Right lobe of liver (tissue), 6 donors: Measurements from ENCODE around the gene ODF2. TPM values are rescaled to one million over a fixed set of nuclear protein-coding genes. Genes with fewer than 3 reads are reported as not detected.
"Not testable (repeated sequence)": the region's sequence is repeated elsewhere in the genome, so short reads cannot be mapped to it uniquely, and the experiment has no call there.

Experiments
- ATAC-seq, 4 donors: fragments of 200-7000 bp; cut with Tn5 transposase; one replicate each; pipeline ENCODE4 v1.9.1; 2020; ENCODE audit warnings: mild to moderate bottlenecking in 4 of 4, moderate library complexity in 4 of 4
- DNase-seq, 3 donors: peaks; one replicate each; pipeline ENCODE4 v3.0.0-alpha.2; 2020
- H3K27ac ChIP-seq, 3 donors: fragments of 200-600 bp; one replicate each; pipeline ENCODE4 v1.8.0; 2022
- H3K27me3 ChIP-seq, 2 donors: fragments of 200-600 bp; one replicate each; pipeline ENCODE4 v1.8.0; 2022
- H3K36me3 ChIP-seq, 4 donors: fragments of 200-600 bp; sonication (generic) in 1 of 4; one replicate each; pipeline versions ENCODE4 v1.5.1 to v1.8.0; 2017 to 2022; ENCODE audit warnings: control low read depth in 1 of 4
- H3K4me1 ChIP-seq, 4 donors: fragments of 200-600 bp; sonication (generic) in 1 of 4; one replicate each; pipeline versions ENCODE4 v1.5.1 to v1.8.0; 2017 to 2022; ENCODE audit warnings: control low read depth in 1 of 4
- H3K4me3 ChIP-seq, 3 donors: fragments of 200-600 bp; one replicate each; pipeline ENCODE4 v1.8.0; 2022
- H3K9me3 ChIP-seq, 4 donors: fragments of 200-600 bp; sonication (generic) in 1 of 4; one replicate each; pipeline versions ENCODE4 v1.5.1 to v1.8.0; 2017 to 2022; ENCODE audit warnings: control low read depth in 1 of 4
- POLR2A ChIP-seq: fragments of 450-650 bp; IDR thresholded peaks from one replicate; pipeline ENCODE4 v1.6.1; 2017; ENCODE audit warnings: antibody characterized with exemption, mild to moderate bottlenecking
- WGBS: methylation state at CpG from one replicate; pipeline ENCODE4 v1.1.6; 2018; ENCODE audit warnings: low coverage, low lambda C conversion rate; ENCODE audit not compliant: insufficient coverage; ENCODE audit errors: missing lambda C conversion rate; 5-methylcytosine and 5-hydroxymethylcytosine counted together
- intact Hi-C, 2 donors: fragments of 100-400 bp; cut with DNase I; formaldehyde crosslinking; loops; one replicate each; pipeline versions ENCODE4 v1.11.2 to v1.14.1; 2022
- total RNA-seq, 6 experiments: library from RNA; depleted of rRNA in 2 of 6; stranded (reverse); fragments of >200 nt in 2 of 6; fragmentation: NEBNext Ultra II Directional in 3 of 6; extraction: Animal tissue kit (Norgen Biotek cat#: 25700) in 3 of 6; gene quantifications; one replicate each; pipeline versions ENCODE4 v1.1.0 to v1.2.4, GENCODE V29; 2016 to 2023
- TF ChIP-seq, protein P1 (sequence below), 4 donors: fragments of 200-600 bp in 3 of 4; fragments of 450-650 bp in 1 of 4; IDR thresholded peaks; one replicate each; pipeline versions ENCODE4 v1.5.1 to v1.8.0; 2016 to 2022; ENCODE audit warnings: antibody characterized with exemption in 4 of 4, mild to moderate bottlenecking in 2 of 4
- donor health status: DM: no; HTN: yes; CAD: no.
- donor health status: DM: no; HTN: no; CAD: no.
- donor health status: DM: no; HTN: no; CAD: no.
- donor health status: DM: no; HTN: yes; CAD: no.
- donor health status: DM: no; HTN: yes; CAD: no.

The ODF2 gene
- total RNA-seq, 6 experiments from 2014 or later: 5.5 to 17.1 (median 10.8) TPM

DNA sequence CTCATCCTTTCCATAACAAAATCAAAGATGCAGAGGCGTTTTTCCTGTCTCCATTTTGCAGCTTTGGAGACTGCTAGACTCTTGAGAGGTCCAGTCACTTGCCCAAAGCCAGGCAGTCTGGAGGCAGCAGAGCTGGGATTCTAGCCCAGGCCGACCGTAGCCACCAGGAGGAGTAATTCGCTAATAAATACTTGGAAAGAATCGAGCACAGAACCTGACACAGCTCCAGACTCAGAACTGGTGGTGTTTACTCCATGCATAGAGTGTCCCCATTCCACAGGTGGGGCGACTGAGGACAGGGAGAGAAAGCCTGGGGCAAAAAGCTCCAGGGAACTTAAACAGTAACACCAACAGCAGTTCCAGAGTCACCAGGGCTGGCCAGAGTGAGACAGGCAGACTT, 45.8 kb upstream of the ODF2 start:
- no peak overlapping the region for H3K27ac ChIP-seq
- ATAC-seq (peak in 1 of 4 donors; percentile 45), DNase-seq (no peak)
- intact Hi-C loops: loop anchor here in 1 of 2 donors (10.0 kb wide), 1 partner anchor 45 kb away; no protein-coding TSS in a partner anchor
- H3K4me3 ChIP-seq: no peak overlapping the region
- 27% methylated on average over 5 of the region's 6 CpGs for WGBS
- H3K36me3 ChIP-seq: no peaks in the 10 kb centered on the region
- H3K4me1 ChIP-seq: no peaks in the 10 kb centered on the region
- H3K9me3 ChIP-seq: no peaks in the 10 kb centered on the region
- no peaks in the 10 kb centered on the region for H3K27me3 ChIP-seq
- TF ChIP-seq, protein P1, sequence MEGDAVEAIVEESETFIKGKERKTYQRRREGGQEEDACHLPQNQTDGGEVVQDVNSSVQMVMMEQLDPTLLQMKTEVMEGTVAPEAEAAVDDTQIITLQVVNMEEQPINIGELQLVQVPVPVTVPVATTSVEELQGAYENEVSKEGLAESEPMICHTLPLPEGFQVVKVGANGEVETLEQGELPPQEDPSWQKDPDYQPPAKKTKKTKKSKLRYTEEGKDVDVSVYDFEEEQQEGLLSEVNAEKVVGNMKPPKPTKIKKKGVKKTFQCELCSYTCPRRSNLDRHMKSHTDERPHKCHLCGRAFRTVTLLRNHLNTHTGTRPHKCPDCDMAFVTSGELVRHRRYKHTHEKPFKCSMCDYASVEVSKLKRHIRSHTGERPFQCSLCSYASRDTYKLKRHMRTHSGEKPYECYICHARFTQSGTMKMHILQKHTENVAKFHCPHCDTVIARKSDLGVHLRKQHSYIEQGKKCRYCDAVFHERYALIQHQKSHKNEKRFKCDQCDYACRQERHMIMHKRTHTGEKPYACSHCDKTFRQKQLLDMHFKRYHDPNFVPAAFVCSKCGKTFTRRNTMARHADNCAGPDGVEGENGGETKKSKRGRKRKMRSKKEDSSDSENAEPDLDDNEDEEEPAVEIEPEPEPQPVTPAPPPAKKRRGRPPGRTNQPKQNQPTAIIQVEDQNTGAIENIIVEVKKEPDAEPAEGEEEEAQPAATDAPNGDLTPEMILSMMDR (IDR thresholded peaks at IDR 0.05): peak in 3 of 4 donors; percentile 4 to 11 (median 4)
- TF ChIP-seq POLR2A: no peak

DNA sequence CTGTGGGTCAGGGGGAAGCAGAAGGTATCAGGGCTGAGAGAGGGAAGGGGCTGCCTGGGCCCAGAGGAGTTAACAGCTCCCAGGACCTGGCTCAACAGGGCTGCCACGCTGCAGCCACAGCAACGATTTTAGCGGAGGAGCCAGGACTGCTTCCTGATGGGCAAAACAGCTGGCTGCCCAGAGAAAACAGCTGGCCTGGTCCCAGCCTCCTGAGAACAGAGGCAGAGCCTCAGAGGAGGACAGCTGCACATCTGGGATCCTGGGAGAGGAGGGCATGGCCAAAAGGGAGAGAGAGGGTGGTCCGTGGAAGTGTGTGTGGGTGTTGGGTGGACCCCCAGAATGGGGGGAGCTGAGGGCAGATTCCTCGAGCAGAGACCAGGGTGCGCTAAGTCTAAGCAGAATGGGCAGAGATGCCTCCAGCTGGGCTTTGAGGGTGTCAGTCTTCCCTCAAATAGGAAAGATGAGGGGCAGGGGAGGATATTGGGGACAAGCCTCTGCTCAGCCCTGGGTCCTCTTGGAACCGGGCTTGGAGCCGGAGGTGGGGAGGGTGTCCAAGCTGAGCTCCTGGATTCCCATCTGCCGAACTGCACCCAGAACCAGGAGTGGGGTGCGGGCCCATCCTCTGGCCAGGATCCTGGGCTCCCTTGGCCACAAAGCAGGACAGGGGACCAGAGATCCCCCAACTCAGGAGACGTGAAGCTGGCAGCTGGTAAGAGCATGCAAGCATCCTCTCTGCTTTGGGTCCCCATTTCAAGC, 44.3 kb upstream of the ODF2 start:
- ATAC-seq (peak in 1 of 4 donors; percentile 12), DNase-seq (no peak)
- WGBS: 27% methylated on average over 6 of the region's 11 CpGs
- no peaks in the 10 kb centered on the region for H3K27me3 ChIP-seq
- H3K36me3 ChIP-seq: no peaks in the 10 kb centered on the region
- H3K27ac ChIP-seq: no peak overlapping the region
- H3K9me3 ChIP-seq: no peaks in the 10 kb centered on the region
- no peaks in the 10 kb centered on the region for H3K4me1 ChIP-seq
- TF ChIP-seq, protein P1 (IDR thresholded peaks at IDR 0.05): no peak
- TF ChIP-seq POLR2A: no peak
- intact Hi-C loops: loop anchor here in 1 of 2 donors (10.0 kb wide), 1 partner anchor 47 kb away; no protein-coding TSS in a partner anchor
- no peak overlapping the region for H3K4me3 ChIP-seq

DNA sequence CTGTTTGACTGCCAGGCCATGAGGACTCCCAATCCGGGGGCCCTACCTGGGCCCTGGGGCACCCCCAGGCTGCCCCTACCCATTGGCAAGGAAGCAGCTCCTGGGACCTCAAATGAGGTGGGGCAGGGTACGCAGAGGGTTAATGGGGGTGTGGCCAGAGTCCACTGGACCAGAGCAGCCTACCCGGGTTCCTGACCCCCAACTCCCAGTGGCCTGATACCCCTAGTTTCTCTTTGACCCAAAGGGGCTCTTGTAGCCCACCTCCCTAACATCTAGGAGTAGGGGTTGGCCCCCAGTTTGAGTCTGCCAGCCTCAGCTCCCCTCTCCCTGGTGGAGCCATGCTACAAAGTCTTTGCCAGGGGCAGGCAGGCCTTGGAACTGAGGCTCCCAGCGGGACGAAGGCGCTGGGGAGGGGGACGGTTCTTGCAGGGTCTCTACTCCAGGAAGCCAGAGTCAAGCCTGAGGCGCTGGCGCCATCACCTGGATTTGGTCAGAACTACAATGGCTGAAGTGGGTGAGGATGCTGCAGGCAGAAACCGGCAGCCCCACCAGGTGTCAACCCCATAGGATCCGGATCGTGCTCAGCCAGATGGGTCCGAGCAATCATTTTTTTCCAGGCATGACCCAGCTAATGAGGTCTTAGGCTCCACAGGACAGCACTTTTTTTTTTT, 43.6 kb upstream of the ODF2 start:
- Histone ChIP-seq H3K4me3 (no peak overlapping the region), H3K27me3 (no peaks in the 10 kb centered on the region), H3K36me3 (no peaks in the 10 kb centered on the region), H3K27ac (no peak overlapping the region), H3K9me3 (no peaks in the 10 kb centered on the region), H3K4me1 (no peaks in the 10 kb centered on the region)
- intact Hi-C loops: loop anchor here in 1 of 2 donors (10.0 kb wide), 1 partner anchor 47 kb away; no protein-coding TSS in a partner anchor
- WGBS: 10% methylated on average over 8 of the region's 13 CpGs
- no peak for TF ChIP-seq POLR2A
- TF ChIP-seq, protein P1 (IDR thresholded peaks at IDR 0.05): peak; percentile 26 to 45 (median 36)
- ATAC-seq (peak; percentile 37 to 46 (median 42)), DNase-seq (no peak)

DNA sequence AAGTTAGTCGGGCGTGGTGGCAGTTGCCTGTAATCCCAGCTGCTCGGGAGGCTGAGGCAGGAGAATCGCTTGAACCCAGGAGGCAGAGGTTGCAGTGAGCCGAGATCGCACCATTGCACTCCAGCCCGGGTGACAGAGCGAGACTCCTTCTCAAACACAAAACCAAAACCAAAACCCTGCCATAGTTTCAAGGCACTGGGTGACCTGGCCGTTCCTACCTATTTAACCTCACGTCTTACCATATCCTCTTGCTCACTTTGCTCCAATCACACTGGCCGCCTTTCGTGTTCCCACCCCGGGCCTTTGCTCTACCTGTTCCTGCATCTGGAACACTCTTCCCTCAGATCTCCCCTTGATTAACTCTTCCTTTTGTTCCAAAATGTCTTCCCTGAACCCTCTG, 42.1 kb upstream of the ODF2 start:
- ATAC-seq, H3K9me3 ChIP-seq, H3K4me1 ChIP-seq, H3K36me3 ChIP-seq, H3K4me3 ChIP-seq, H3K27me3 ChIP-seq, DNase-seq, H3K27ac ChIP-seq: not testable (repeated sequence)
- intact Hi-C loops: loop anchor here in 1 of 2 donors (10.0 kb wide), 1 partner anchor 49 kb away; no protein-coding TSS in a partner anchor
- 80% methylated on average over 8 of the region's 13 CpGs for WGBS

DNA sequence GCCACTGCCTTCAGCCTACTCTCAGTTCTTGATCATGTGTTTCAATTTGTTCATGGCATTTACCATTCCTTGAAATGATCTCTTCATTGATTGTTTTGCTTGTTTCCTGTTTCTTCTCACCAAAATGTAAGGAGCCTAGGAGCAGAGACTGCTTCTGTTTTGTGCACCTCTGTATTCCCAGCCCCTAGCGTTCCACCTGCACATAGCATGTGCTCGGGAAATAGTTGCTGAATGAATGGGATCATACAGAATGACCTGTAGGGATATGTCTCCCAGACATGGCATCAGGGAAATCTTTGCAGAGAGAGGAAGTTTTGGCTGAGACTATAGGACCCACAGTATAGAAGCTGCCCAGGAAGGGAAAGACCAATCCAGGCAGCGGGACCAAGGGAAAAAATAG, 41.3 kb upstream of the ODF2 start:
- ATAC-seq: peak in 1 of 4 donors; percentile 41
- intact Hi-C loops: loop anchor here in 1 of 2 donors (10.0 kb wide), 1 partner anchor 50 kb away; no protein-coding TSS in a partner anchor
- no peak for DNase-seq

More for the DNA sequence above, 41.3 kb upstream of the ODF2 start:
- Histone ChIP-seq H3K9me3 (no peaks in the 10 kb centered on the region), H3K27me3 (no peaks in the 10 kb centered on the region), H3K27ac (no peak overlapping the region), H3K4me3 (no peak overlapping the region), H3K4me1 (peaks cover 0 to 5% (median 0%) of the 10 kb centered on the region in 4 donors), H3K36me3 (no peaks in the 10 kb centered on the region)
- TF ChIP-seq POLR2A: no peak
- TF ChIP-seq, protein P1 (IDR thresholded peaks at IDR 0.05): peak in 2 of 4 donors; percentile 3 to 8
- WGBS: 34% methylated on average over 3 of the region's 3 CpGs
